Neural cell (in vitro differentiated cells): Measurements from ENCODE around the gene RAB11FIP4.

Experiments
- EP300 ChIP-seq: fragments of 450-650 bp; conservative IDR thresholded peaks from 2 replicates; pipeline ENCODE4 v1.6.1; 2014; ENCODE audit warnings: antibody characterized with exemption, mild to moderate bottlenecking, moderate library complexity; ENCODE audit not compliant: poor library complexity, severe bottlenecking
- EZH2 ChIP-seq: fragments of 200-600, 300-800 bp; shearing (Covaris generic), sonication (generic); IDR thresholded peaks from 2 replicates; pipeline ENCODE4 v1.6.1; 2014; ENCODE audit warnings: antibody characterized with exemption, low read length, borderline replicate concordance, mild to moderate bottlenecking; ENCODE audit not compliant: insufficient read depth, poor library complexity, severe bottlenecking
- SMC3 ChIP-seq: fragments of 450-650 bp; conservative IDR thresholded peaks from 2 replicates; pipeline ENCODE4 v1.6.1; 2014; ENCODE audit warnings: antibody characterized with exemption, mild to moderate bottlenecking, moderate library complexity; ENCODE audit not compliant: poor library complexity
- TF ChIP-seq, protein P1 (sequence below): IDR thresholded peaks from 2 replicates; pipeline ENCODE4 v1.6.1; 2012; ENCODE audit warnings: borderline replicate concordance

GRCh38 chr17:31525801-31526549 is 134.5 kb downstream of the RAB11FIP4 start:
- no peak for TF ChIP-seq EZH2
- no peak for TF ChIP-seq SMC3
- TF ChIP-seq EP300: no peak
- TF ChIP-seq, protein P1, sequence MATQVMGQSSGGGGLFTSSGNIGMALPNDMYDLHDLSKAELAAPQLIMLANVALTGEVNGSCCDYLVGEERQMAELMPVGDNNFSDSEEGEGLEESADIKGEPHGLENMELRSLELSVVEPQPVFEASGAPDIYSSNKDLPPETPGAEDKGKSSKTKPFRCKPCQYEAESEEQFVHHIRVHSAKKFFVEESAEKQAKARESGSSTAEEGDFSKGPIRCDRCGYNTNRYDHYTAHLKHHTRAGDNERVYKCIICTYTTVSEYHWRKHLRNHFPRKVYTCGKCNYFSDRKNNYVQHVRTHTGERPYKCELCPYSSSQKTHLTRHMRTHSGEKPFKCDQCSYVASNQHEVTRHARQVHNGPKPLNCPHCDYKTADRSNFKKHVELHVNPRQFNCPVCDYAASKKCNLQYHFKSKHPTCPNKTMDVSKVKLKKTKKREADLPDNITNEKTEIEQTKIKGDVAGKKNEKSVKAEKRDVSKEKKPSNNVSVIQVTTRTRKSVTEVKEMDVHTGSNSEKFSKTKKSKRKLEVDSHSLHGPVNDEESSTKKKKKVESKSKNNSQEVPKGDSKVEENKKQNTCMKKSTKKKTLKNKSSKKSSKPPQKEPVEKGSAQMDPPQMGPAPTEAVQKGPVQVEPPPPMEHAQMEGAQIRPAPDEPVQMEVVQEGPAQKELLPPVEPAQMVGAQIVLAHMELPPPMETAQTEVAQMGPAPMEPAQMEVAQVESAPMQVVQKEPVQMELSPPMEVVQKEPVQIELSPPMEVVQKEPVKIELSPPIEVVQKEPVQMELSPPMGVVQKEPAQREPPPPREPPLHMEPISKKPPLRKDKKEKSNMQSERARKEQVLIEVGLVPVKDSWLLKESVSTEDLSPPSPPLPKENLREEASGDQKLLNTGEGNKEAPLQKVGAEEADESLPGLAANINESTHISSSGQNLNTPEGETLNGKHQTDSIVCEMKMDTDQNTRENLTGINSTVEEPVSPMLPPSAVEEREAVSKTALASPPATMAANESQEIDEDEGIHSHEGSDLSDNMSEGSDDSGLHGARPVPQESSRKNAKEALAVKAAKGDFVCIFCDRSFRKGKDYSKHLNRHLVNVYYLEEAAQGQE: no peak
